Fibroblast of lung (primary cell): ENCODE results near the gene PLS3. TPM values are rescaled to one million over a fixed set of nuclear protein-coding genes. Genes with fewer than 3 reads are reported as not detected.
A peak's percentile ranks its signal among the peaks of the same experiment; 100 is the strongest.

Source experiments
- DNase-seq, 2 donors: peaks; one replicate each; pipeline versions ENCODE4 v3.0.0 to v3.0.0-alpha.2; 2010; ENCODE audit warnings: low read depth in 2 of 2
- H2AFZ ChIP-seq: 2 replicates; pipeline ENCODE4 v1.5.1; 2012; ENCODE audit warnings: low read length, control low read depth, inconsistent platforms
- H3K27ac ChIP-seq: 2 replicates; pipeline ENCODE4 v1.5.1; 2011; ENCODE audit warnings: low read length, control low read depth; ENCODE audit not compliant: insufficient read depth
- H3K27me3 ChIP-seq: 2 replicates; pipeline ENCODE4 v1.5.1; 2011; ENCODE audit warnings: mild to moderate bottlenecking, low read length; ENCODE audit not compliant: control insufficient read depth, insufficient read depth
- H3K36me3 ChIP-seq: 2 replicates; pipeline ENCODE4 v1.5.1; 2011; ENCODE audit warnings: low read length; ENCODE audit not compliant: control insufficient read depth, insufficient read depth
- H3K4me1 ChIP-seq: 2 replicates; pipeline ENCODE4 v1.5.1; 2011; ENCODE audit warnings: low read length; ENCODE audit not compliant: control insufficient read depth, insufficient read depth; ENCODE audit errors: extremely low read depth
- H3K4me2 ChIP-seq: 2 replicates; pipeline ENCODE4 v1.5.1; 2011; ENCODE audit warnings: low read length, control low read depth; ENCODE audit not compliant: insufficient read depth; ENCODE audit errors: extremely low read depth
- H3K4me3 ChIP-seq, 4 experiments: fragments of 200-600 bp in 1 of 4; sonication (generic) in 1 of 4; replicated peaks in 1 of 4; 2 replicates each; pipeline ENCODE4 v1.5.1; 2011 to 2016; ENCODE audit warnings: low read length in 4 of 4, low read depth in 3 of 4, mild to moderate bottlenecking in 3 of 4, control low read depth in 2 of 4, inconsistent platforms in 1 of 4, mixed read lengths in 1 of 4; ENCODE audit not compliant: insufficient read depth in 1 of 4; ENCODE audit errors: control extremely low read depth in 1 of 4
- H3K79me2 ChIP-seq: 2 replicates; pipeline ENCODE4 v1.5.1; 2012; ENCODE audit warnings: mild to moderate bottlenecking, low read length, inconsistent platforms; ENCODE audit not compliant: control insufficient read depth, insufficient read depth
- H3K9ac ChIP-seq: 2 replicates; pipeline ENCODE4 v1.5.1; 2011; ENCODE audit warnings: mild to moderate bottlenecking, low read length, control low read depth; ENCODE audit not compliant: insufficient read depth
- H3K9me3 ChIP-seq: 2 replicates; pipeline ENCODE4 v1.5.1; 2012; ENCODE audit warnings: low read depth, low read length; ENCODE audit not compliant: control insufficient read depth, insufficient read depth
- H4K20me1 ChIP-seq: 2 replicates; pipeline ENCODE4 v1.5.1; 2011; ENCODE audit warnings: low read length; ENCODE audit not compliant: control insufficient read depth, insufficient read depth; ENCODE audit errors: extremely low read depth
- CTCF ChIP-seq, 2 donors: IDR thresholded peaks in 1 of 2; conservative IDR thresholded peaks in 1 of 2; 1 replicate in 1 of 2; 2 replicates in 1 of 2; pipeline ENCODE4 v1.5.1; 2011 to 2012; ENCODE audit warnings: low read length in 2 of 2, control low read depth in 1 of 2, inconsistent platforms in 1 of 2, low read depth in 1 of 2, mild to moderate bottlenecking in 1 of 2
- EZH2 ChIP-seq: IDR thresholded peaks from 2 replicates; pipeline ENCODE4 v1.5.1; 2012; ENCODE audit warnings: low read length, control low read depth, mild to moderate bottlenecking; ENCODE audit errors: missing control alignments
- polyA plus RNA-seq, 2 donors: library from polyadenylated mRNA; depleted of rRNA in 1 of 2; stranded (reverse) in 1 of 2; unstranded in 1 of 2; fragments of >200 nt; gene quantifications; 2 replicates each; pipeline ENCODE4 v1.2.1, GENCODE V29; 2011 to 2012; ENCODE audit warnings: missing spikeins in 1 of 2
- total RNA-seq: library from RNA; depleted of rRNA; stranded (reverse); fragments of >200 nt; gene quantifications from 2 replicates; pipeline ENCODE4 v1.2.1, GENCODE V29; 2014

PLS3 gene
- total and polyA plus RNA-seq, 2 donors (not counting 1 experiment from before 2014, with no cell fraction given) = 223 to 262 TPM

GRCh38 chrX:115588179-115588578, 27.2 kb downstream of the PLS3 start:
- DNase-seq = peak in 1 of 2 donors; percentile 49
- H3K4me1 ChIP-seq = peaks cover 4% of the 10 kb centered on the region
- peaks cover 51% of the 10 kb centered on the region for H3K79me2 ChIP-seq

GRCh38 chrX:115589419-115589818, 28.4 kb downstream of the PLS3 start:
- Histone ChIP-seq H4K20me1 (no peaks in the 10 kb centered on the region), H3K36me3 (no peaks in the 10 kb centered on the region), H3K9ac (no peak overlapping the region), H3K4me3 (no peak overlapping the region), H3K79me2 (peaks cover 50% of the 10 kb centered on the region), H3K27ac (no peak overlapping the region), H2AFZ (no peak overlapping the region), H3K4me1 (peaks cover 4% of the 10 kb centered on the region), H3K4me2 (no peak overlapping the region), H3K27me3 (no peaks in the 10 kb centered on the region), H3K9me3 (no peaks in the 10 kb centered on the region)
- DNase-seq = no peak
- TF ChIP-seq EZH2 (no peak), CTCF (conservative IDR thresholded peaks at IDR 0.05 in 1 of 2, IDR thresholded peaks at IDR 0.05 in 1 of 2; ENCODE audit: low read depth in 1 of 2, low read length in 2 of 2) (no peak)

More at GRCh38 chrX:115588179-115588578, 27.2 kb downstream of the PLS3 start:
- TF ChIP-seq EZH2 (no peak), CTCF (conservative IDR thresholded peaks at IDR 0.05 in 1 of 2, IDR thresholded peaks at IDR 0.05 in 1 of 2; ENCODE audit: low read depth in 1 of 2, low read length in 2 of 2) (no peak)
- no peaks in the 10 kb centered on the region for H3K9me3 ChIP-seq
- H3K36me3 ChIP-seq = no peaks in the 10 kb centered on the region
- H3K27ac ChIP-seq = no peak overlapping the region
- H3K9ac ChIP-seq = no peak overlapping the region
- no peak overlapping the region for H3K4me3 ChIP-seq
- no peak overlapping the region for H3K4me2 ChIP-seq
- no peak overlapping the region for H2AFZ ChIP-seq
- no peaks in the 10 kb centered on the region for H3K27me3 ChIP-seq
- no peaks in the 10 kb centered on the region for H4K20me1 ChIP-seq

- no peaks in the 10 kb centered on the region for H4K20me1 ChIP-seq
- no peak overlapping the region for H3K4me3 ChIP-seq
- H3K36me3 ChIP-seq = no peaks in the 10 kb centered on the region
- H3K27me3 ChIP-seq = no peaks in the 10 kb centered on the region
- no peak overlapping the region for H3K9ac ChIP-seq
- H2AFZ ChIP-seq = no peak overlapping the region
- H3K4me1 ChIP-seq = peaks cover 4% of the 10 kb centered on the region
- no peak for DNase-seq
- no peak for TF ChIP-seq CTCF (conservative IDR thresholded peaks at IDR 0.05 in 1 of 2, IDR thresholded peaks at IDR 0.05 in 1 of 2; ENCODE audit: low read depth in 1 of 2, low read length in 2 of 2)
- no peak for TF ChIP-seq EZH2
- no peaks in the 10 kb centered on the region for H3K9me3 ChIP-seq
- peaks cover 57% of the 10 kb centered on the region for H3K79me2 ChIP-seq
- no peak overlapping the region for H3K27ac ChIP-seq
- no peak overlapping the region for H3K4me2 ChIP-seq
These were observed 30.4 kb downstream of the PLS3 start for GRCh38 chrX:115591420-115591819.
